Osteoblast (primary cell): ENCODE measurements around the gene MFAP2. TPM values are rescaled to one million over a fixed set of nuclear protein-coding genes. Genes with fewer than 3 reads are reported as not detected.

Experiments used
- DNase-seq: peaks from one replicate; pipeline ENCODE4 v3.0.0; 2011; ENCODE audit warnings: low spot score, mixed read lengths; ENCODE audit not compliant: insufficient read length; ENCODE audit errors: missing footprints
- H2AFZ ChIP-seq: 2 replicates; pipeline ENCODE4 v1.6.0; 2011; ENCODE audit warnings: mild to moderate bottlenecking, low read length
- H3K27ac ChIP-seq: 2 replicates; pipeline ENCODE4 v1.5.1; 2011; ENCODE audit warnings: mild to moderate bottlenecking, low read depth, low read length, moderate library complexity
- H3K27me3 ChIP-seq: 2 replicates; pipeline ENCODE4 v1.6.0; 2012; ENCODE audit warnings: mild to moderate bottlenecking, control low read depth, inconsistent platforms, low read length, moderate library complexity; ENCODE audit not compliant: insufficient read depth
- H3K36me3 ChIP-seq: 2 replicates; pipeline ENCODE4 v1.5.1; 2011; ENCODE audit warnings: mild to moderate bottlenecking, low read length, control low read depth, moderate library complexity; ENCODE audit not compliant: insufficient read depth
- H3K4me1 ChIP-seq: 2 replicates; pipeline ENCODE4 v1.5.1; 2011; ENCODE audit warnings: mild to moderate bottlenecking, low read length, control low read depth, moderate library complexity; ENCODE audit not compliant: insufficient read depth
- H3K4me2 ChIP-seq: 2 replicates; pipeline ENCODE4 v1.6.0; 2011; ENCODE audit warnings: mild to moderate bottlenecking, low read length; ENCODE audit not compliant: insufficient read depth
- H3K4me3 ChIP-seq: fragments of 200-600 bp; sonication (generic); 3 replicates; pipeline ENCODE4 v1.5.1; 2012; ENCODE audit warnings: mild to moderate bottlenecking, low read length, inconsistent platforms; ENCODE audit not compliant: insufficient read depth
- H3K79me2 ChIP-seq: 2 replicates; pipeline ENCODE4 v1.6.0; 2012; ENCODE audit warnings: mild to moderate bottlenecking, low read length, control low read depth, inconsistent platforms; ENCODE audit not compliant: insufficient read depth
- H3K9me3 ChIP-seq: 2 replicates; pipeline ENCODE4 v1.5.1; 2011; ENCODE audit warnings: low read depth, low read length, control low read depth
- H4K20me1 ChIP-seq: 2 replicates; pipeline ENCODE4 v1.6.0; 2012; ENCODE audit warnings: mild to moderate bottlenecking, low read length, control low read depth; ENCODE audit not compliant: insufficient read depth
- CTCF ChIP-seq: IDR thresholded peaks from 2 replicates; pipeline ENCODE4 v1.5.1; 2011; ENCODE audit warnings: mild to moderate bottlenecking, low read depth, low read length, moderate library complexity; ENCODE audit errors: extremely low read depth
- total RNA-seq: library from RNA; depleted of rRNA; stranded (reverse); fragments of >200 nt; gene quantifications from 2 replicates; pipeline ENCODE4 v1.2.3, GENCODE V29; 2012

The MFAP2 gene
- total RNA-seq, 1 donor = 61.2 TPM

- H3K36me3 ChIP-seq = peaks cover 5% of the 10 kb centered on the region
- no peaks in the 10 kb centered on the region for H3K9me3 ChIP-seq
- peaks cover 13% of the 10 kb centered on the region for H3K79me2 ChIP-seq
- no peak for TF ChIP-seq CTCF
- H3K27ac ChIP-seq = no peak overlapping the region
- H4K20me1 ChIP-seq = peaks cover 42% of the 10 kb centered on the region
- H3K4me3 ChIP-seq = no peak overlapping the region
- peak; percentile 22 for DNase-seq
- H3K27me3 ChIP-seq = no peaks in the 10 kb centered on the region
- H3K4me1 ChIP-seq = peaks cover 38% of the 10 kb centered on the region
- no peak overlapping the region for H2AFZ ChIP-seq
- H3K4me2 ChIP-seq = no peak overlapping the region
Measured at GRCh38 chr1:17008208-17008855, 27.9 kb upstream of the MFAP2 start.

- peaks cover 30% of the 10 kb centered on the region for H3K4me1 ChIP-seq
- H2AFZ ChIP-seq = no peak overlapping the region
- no peak overlapping the region for H3K4me3 ChIP-seq
- no peak overlapping the region for H3K4me2 ChIP-seq
- TF ChIP-seq CTCF = no peak
- H3K79me2 ChIP-seq = peaks cover 13% of the 10 kb centered on the region
- no peaks in the 10 kb centered on the region for H3K9me3 ChIP-seq
- H3K27ac ChIP-seq = no peak overlapping the region
- H3K36me3 ChIP-seq = peaks cover 14% of the 10 kb centered on the region
- peaks cover 51% of the 10 kb centered on the region for H4K20me1 ChIP-seq
- DNase-seq = peak; percentile 69
- no peaks in the 10 kb centered on the region for H3K27me3 ChIP-seq
Measured at GRCh38 chr1:17007121-17007520, 26.7 kb upstream of the MFAP2 start.

- H3K79me2 ChIP-seq = peaks cover 7% of the 10 kb centered on the region
- H3K27me3 ChIP-seq = no peaks in the 10 kb centered on the region
- H3K4me3 ChIP-seq = no peak overlapping the region
- H3K36me3 ChIP-seq = peaks cover 29% of the 10 kb centered on the region
- H3K4me1 ChIP-seq = peaks cover 16% of the 10 kb centered on the region
- no peak overlapping the region for H3K27ac ChIP-seq
- no peaks in the 10 kb centered on the region for H3K9me3 ChIP-seq
- H4K20me1 ChIP-seq = peaks cover 47% of the 10 kb centered on the region
- DNase-seq = peak; percentile 18
- H2AFZ ChIP-seq = no peak overlapping the region
- TF ChIP-seq CTCF = no peak
- no peak overlapping the region for H3K4me2 ChIP-seq
Measured at GRCh38 chr1:17005365-17005740, 24.9 kb upstream of the MFAP2 start.

GRCh38 chr1:17004466-17005364 is 24.3 kb upstream of the MFAP2 start:
- Histone ChIP-seq H3K4me3 (no peak overlapping the region), H3K9me3 (no peaks in the 10 kb centered on the region), H3K79me2 (peaks cover 5% of the 10 kb centered on the region), H3K36me3 (peaks cover 29% of the 10 kb centered on the region), H3K4me1 (peaks cover 13% of the 10 kb centered on the region), H4K20me1 (peaks cover 45% of the 10 kb centered on the region), H3K4me2 (no peak overlapping the region), H3K27ac (peak overlapping the region; percentile 59), H2AFZ (no peak overlapping the region), H3K27me3 (no peaks in the 10 kb centered on the region)
- peak; percentile 84 for DNase-seq
- TF ChIP-seq CTCF = no peak
